GM15510 (cell line): Measurements from ENCODE around the gene ST8SIA2.

ENCODE experiments used
- POLR2A ChIP-seq: IDR thresholded peaks from 3 replicates; pipeline ENCODE4 v1.6.1; 2011; ENCODE audit warnings: borderline replicate concordance; ENCODE audit not compliant: insufficient read length; ENCODE audit errors: extremely low read depth

Gene ST8SIA2

DNA sequence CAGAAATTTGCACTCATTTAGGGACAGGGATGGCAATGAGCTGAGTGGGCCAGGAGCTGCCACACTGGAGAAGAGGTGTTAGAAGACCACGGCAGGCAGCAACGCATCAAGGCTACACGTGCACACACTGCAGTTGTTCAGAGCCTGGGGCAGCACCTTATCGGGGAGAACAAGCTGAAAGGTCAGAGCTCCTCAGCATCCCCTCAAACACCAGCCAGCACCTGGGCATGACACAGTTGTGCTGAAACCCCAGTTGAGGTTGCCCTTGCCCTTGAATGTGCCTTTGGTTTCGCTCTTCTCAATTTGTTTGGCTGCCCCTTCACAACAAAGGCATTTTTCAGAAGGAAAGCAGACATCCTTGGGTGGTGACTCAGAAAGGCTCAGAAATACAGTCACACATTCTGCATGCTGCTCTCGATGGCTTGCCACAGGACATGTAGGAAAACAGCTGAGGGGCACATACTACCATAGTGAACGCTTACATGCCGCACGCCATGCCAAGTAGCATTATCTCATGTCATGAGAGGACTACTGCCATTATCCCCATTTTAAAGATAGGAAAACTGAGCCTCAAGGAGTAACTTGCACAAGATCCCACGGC is 57.6 kb downstream of the ST8SIA2 start:
- no peak for TF ChIP-seq POLR2A

GRCh38 chr15:92452143-92452542 is 58.5 kb downstream of the ST8SIA2 start:
- no peak for TF ChIP-seq POLR2A

- no peak for TF ChIP-seq POLR2A
Measured at GRCh38 chr15:92453607-92454006, 59.9 kb downstream of the ST8SIA2 start.

DNA sequence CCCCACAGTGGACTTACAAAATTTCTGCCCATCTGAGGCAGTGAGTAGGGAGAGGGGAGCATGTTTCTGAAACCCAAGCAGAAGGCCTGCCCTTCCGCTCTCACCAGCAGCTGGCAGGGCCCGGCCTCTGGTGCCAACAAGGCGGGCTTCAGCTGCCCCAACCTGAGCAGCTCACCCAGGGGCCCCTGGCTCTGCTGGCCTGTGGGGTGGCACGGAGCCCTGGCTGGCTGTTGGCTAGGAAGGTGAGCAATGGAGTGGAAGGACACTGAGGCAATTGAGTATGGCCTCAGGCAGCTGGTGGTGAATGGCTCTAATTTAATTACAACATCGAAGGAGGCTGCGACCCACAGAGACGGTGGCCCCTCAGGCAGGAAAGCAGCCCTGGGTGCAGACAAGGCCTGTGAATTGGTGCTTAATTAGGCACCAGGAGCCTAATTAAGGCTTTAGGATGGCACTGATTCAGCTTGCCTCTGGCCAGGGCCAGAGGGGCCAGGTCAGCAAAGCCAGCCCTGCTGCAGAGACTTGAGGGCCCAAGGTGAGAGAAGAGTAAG is 60.9 kb downstream of the ST8SIA2 start:
- TF ChIP-seq POLR2A, result no peak

- TF ChIP-seq POLR2A, result no peak
Measured at GRCh38 chr15:92455271-92455670, 61.6 kb downstream of the ST8SIA2 start.

- no peak for TF ChIP-seq POLR2A
Measured at GRCh38 chr15:92457471-92458041, 63.9 kb downstream of the ST8SIA2 start.

DNA sequence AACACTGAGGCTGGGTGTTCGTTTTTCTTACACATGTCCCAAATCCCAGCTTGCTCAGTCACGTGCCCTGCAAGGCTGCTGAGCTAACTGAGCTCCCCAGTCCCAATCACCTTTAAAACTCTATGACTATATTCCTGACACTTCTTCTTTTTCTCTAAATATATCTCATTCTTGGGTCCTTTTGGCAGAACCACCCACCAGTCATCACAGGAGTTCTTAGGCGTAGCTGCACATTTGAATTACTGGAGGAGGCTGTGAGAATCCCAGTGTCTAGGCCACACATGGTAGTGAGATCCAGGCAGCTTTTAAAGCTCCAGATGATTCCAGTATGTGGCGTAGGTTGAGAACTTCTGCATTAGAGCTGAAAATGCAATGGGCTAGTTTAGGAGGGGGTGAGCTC is 66.3 kb downstream of the ST8SIA2 start:
- no peak for TF ChIP-seq POLR2A

- no peak for TF ChIP-seq POLR2A
Measured at GRCh38 chr15:92462424-92463125, 68.9 kb downstream of the ST8SIA2 start.

DNA sequence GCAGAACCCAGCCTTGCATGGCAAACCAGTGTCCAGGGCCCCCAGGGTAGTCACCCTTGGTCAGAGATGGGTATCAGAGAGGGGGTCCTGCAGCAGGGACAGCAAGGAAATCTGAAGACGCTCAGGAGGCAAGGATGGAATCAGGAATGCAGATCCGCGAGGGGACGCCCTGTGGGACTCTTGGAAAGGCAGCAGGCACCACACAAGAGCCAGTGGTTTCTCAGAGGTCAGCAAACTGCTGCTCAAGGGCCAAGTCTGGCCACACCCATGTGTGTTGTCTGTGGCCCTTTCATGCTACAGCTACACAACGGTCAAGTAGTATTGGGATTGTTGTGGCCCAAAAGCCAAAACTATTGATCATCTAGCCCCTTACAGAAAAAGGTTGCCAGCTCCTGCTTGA is 69.7 kb downstream of the ST8SIA2 start:
- TF ChIP-seq POLR2A, result no peak

DNA sequence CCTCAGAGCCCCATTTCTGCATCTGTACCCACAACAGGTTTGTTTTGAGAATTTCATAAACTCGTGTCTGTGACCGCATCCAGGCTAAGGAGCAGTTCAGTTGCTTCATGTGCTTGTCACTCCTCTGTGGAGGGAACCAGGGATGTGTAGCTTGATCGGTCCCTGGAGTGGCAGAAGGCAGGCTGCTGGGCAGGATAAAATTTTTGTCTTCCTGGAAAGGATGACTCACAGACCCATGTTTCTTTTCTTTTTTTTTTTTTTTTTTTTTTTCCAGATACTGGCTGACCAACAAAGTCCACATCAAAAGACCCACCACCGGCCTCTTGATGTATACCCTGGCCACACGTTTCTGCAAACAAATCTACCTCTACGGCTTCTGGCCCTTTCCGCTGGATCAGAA is 70.1 kb downstream of the ST8SIA2 start:
- no peak for TF ChIP-seq POLR2A

DNA sequence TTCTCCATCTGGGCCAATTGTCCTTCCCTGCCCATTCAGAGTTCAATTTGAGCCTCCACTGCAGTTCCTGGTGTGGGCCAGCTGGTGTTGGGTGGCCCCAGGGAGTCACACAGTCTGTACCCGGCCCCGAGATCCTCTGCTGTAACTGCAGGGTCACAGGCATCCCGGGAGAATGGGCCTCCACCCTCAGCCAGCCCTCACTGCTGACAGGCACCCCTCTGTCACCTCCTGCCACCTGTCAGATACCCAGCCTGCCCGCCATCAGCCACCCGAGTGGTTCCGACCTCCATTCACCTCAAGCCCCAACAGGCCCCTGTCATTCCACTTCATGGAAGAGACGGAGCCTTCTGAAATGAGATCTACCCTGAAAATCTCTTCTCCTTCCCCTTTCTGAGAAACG is 73.2 kb downstream of the ST8SIA2 start:
- TF ChIP-seq POLR2A, result no peak

DNA sequence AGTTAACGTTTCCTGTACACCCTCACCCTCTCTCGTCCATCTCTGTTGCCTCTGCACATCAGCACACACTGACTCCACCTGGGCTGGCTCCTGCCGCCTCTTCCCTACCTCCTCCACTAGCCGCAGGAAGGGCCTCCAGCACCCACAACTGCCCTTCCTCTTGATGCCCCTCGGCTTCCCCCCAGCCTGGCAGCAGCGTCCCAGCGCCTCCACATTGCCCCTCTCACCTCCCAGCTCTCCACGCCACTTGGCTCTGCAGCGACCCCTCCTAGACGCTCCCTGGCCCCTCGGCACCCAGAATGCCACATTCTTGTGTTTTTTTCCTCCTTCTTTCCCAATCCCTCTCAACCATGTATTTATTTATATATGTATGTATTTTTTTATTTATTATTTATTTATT is 73.6 kb downstream of the ST8SIA2 start:
- no peak for TF ChIP-seq POLR2A

DNA sequence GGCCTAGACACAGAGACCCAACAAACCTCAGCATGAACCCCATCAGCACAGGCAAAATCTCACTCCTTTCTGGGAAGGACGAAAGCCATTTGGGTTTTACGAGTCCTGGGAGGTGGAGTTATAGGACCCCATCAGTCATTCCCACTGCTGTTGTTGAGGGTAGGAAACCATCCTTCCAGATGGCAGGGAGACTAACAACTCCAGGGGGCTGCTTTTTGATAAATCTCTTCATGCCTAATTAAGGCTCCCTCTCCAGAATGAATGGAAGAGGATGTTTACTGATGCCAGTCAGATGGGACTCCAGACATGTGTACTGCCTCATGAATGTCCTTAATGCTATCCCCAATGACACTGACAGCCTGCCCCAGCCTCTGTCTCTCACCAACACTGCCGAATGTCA is 75.3 kb downstream of the ST8SIA2 start:
- no peak for TF ChIP-seq POLR2A

- TF ChIP-seq POLR2A, result no peak
Measured at GRCh38 chr15:92471288-92471687, 77.6 kb downstream of the ST8SIA2 start.

- no peak for TF ChIP-seq POLR2A
Measured at GRCh38 chr15:92473756-92474155, 80.1 kb downstream of the ST8SIA2 start.

DNA sequence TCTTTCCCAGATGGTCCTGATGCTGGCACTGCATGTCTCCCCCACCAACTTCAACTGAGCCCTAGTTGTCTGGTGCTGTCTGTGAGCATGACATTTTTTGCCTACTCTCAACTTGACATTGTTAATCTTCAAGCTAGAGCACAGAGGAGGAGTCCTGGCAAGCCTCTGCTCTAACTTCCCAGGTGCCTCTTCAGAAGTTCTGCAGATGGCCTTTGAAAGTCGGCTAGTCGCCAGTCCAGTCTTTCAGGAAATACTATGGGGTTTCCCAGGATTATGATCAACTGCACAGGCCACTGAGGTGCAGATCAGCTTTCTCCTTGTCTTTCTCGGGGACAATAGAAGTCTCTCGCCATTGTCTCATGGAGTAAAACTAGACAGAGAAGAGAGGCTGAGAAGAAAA is 86.7 kb downstream of the ST8SIA2 start:
- TF ChIP-seq POLR2A, result no peak
